Measurements from ENCODE around the gene ZFYVE21.

DNA sequence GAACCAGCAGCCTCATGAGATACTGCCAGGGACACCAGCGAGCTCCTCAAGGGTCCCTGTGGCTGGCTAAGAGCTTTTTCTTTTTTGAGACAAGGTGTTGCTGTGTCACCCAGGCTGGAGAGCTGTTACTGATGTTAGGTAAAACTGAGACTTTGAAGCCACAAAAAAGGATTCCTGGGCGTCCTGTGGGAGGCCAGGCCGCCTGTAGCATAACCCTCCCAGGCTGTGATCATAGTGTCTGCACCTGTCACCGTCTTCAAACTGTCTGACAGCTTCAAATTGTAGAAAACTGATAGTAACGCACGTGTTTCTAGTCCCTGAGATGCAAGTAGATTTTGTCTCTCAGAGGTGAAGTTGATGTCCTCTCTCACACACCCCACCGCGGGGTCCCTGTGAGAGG lies 4.1 kb downstream of the ZFYVE21 start:
- no peak for TF ChIP-seq POLR2AphosphoS5 (IDR thresholded peaks at IDR 0.05)
- TF ChIP-seq, protein P1, sequence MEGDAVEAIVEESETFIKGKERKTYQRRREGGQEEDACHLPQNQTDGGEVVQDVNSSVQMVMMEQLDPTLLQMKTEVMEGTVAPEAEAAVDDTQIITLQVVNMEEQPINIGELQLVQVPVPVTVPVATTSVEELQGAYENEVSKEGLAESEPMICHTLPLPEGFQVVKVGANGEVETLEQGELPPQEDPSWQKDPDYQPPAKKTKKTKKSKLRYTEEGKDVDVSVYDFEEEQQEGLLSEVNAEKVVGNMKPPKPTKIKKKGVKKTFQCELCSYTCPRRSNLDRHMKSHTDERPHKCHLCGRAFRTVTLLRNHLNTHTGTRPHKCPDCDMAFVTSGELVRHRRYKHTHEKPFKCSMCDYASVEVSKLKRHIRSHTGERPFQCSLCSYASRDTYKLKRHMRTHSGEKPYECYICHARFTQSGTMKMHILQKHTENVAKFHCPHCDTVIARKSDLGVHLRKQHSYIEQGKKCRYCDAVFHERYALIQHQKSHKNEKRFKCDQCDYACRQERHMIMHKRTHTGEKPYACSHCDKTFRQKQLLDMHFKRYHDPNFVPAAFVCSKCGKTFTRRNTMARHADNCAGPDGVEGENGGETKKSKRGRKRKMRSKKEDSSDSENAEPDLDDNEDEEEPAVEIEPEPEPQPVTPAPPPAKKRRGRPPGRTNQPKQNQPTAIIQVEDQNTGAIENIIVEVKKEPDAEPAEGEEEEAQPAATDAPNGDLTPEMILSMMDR (IDR thresholded peaks at IDR 0.05): no peak
